HFFc6 (cell line): Measurements from ENCODE around the gene ZNF582. TPM values are rescaled to one million over a fixed set of nuclear protein-coding genes. Genes with fewer than 3 reads are reported as not detected.

Experiments
- DNase-seq: peaks from one replicate; pipeline ENCODE4 v3.0.0-alpha.2; 2018
- H3K27ac Mint-ChIP-seq: 2 replicates; pipeline ENCODE4 v1.8.0; 2020; ENCODE audit warnings: mild to moderate bottlenecking, mixed read lengths
- H3K27me3 Mint-ChIP-seq: 2 replicates; pipeline ENCODE4 v1.8.0; 2021; ENCODE audit warnings: mild to moderate bottlenecking, moderate library complexity, mixed read lengths; ENCODE audit not compliant: insufficient read depth
- H3K36me3 Mint-ChIP-seq: 2 replicates; pipeline ENCODE4 v1.8.0; 2021; ENCODE audit warnings: low read depth, mixed read lengths
- H3K4me1 Mint-ChIP-seq: 2 replicates; pipeline ENCODE4 v1.8.0; 2020; ENCODE audit warnings: low read depth, mixed read lengths
- H3K4me3 Mint-ChIP-seq: 2 replicates; pipeline ENCODE4 v1.8.0; 2020; ENCODE audit warnings: mild to moderate bottlenecking, moderate library complexity, mixed read lengths
- H3K9me3 Mint-ChIP-seq: 2 replicates; pipeline ENCODE4 v1.8.0; 2020; ENCODE audit warnings: mild to moderate bottlenecking, mixed read lengths
- CTCF ChIP-seq: fragments of 200-600 bp; sonication (generic); IDR thresholded peaks from 2 replicates; pipeline ENCODE4 v1.5.0; 2021; ENCODE audit warnings: antibody characterized with exemption, mild to moderate bottlenecking
- total RNA-seq, 6 experiments: library from RNA; stranded (reverse); fragmentation: NEBNext Ultra II Directional; extraction: Animal tissue kit (Norgen Biotek cat#: 25700); gene quantifications; 2 replicates in 1 of 6; 3 replicates in 5 of 6; pipeline ENCODE4 v1.2.3, GENCODE V29; 2021

Gene ZNF582
- total RNA-seq, 6 experiments from 2014 or later: 0.37 to 1.2 (median 0.81) TPM

GRCh38 chr19:56333506-56333905, 59.8 kb downstream of the ZNF582 start:
- Mint-ChIP-seq H3K4me1 (peaks cover 6% of the 10 kb centered on the region; the same call in 1 of the 2 replicates), H3K27me3 (peaks cover 2% of the 10 kb centered on the region; the same call in 1 of the 2 replicates), H3K36me3 (no peaks in the 10 kb centered on the region), H3K27ac (no peak overlapping the region), H3K9me3 (no peaks in the 10 kb centered on the region), H3K4me3 (no peak overlapping the region)
- peak; percentile 63 for DNase-seq
- peak; percentile 81 for TF ChIP-seq CTCF

Other genes with a start within 250 kb of the ZNF582 start
- gene GALP, start 217.5 kb downstream of the ZNF582 start, total RNA-seq: not detected
- under 1 TPM in 1 of 6 experiments, not detected in 5; 0.12 TPM for gene ZSCAN5B, start 195.8 kb downstream of the ZNF582 start, total RNA-seq
- gene ZSCAN5C, start 191.3 kb downstream of the ZNF582 start, total RNA-seq: not detected
- not detected for gene EDDM13, start 120.8 kb downstream of the ZNF582 start, total RNA-seq
- 1 to 10 TPM; 5.0 to 6.8 (median 5.8) TPM for gene ZSCAN5A, start 78.7 kb downstream of the ZNF582 start, total RNA-seq
- gene ZNF583, start 10.8 kb upstream of the ZNF582 start, total RNA-seq: 1 to 10 TPM; 3.5 to 5.3 (median 4.5) TPM
- 1 to 10 TPM in 2 of 6 experiments, under 1 TPM in 4; 0.13 to 2.2 (median 0.49) TPM for gene ZNF667, start 83.8 kb upstream of the ZNF582 start, total RNA-seq
- gene ZNF471, start 114.3 kb upstream of the ZNF582 start, total RNA-seq: 1 to 10 TPM; 2.0 to 2.8 (median 2.3) TPM
- 1 to 10 TPM; 3.8 to 5.8 (median 5.0) TPM for gene ZFP28, start 145.4 kb upstream of the ZNF582 start, total RNA-seq
- 1 to 10 TPM; 2.2 to 3.1 (median 2.6) TPM for gene ZNF470, start 173.9 kb upstream of the ZNF582 start, total RNA-seq
- gene ZNF71, start 201.8 kb upstream of the ZNF582 start, total RNA-seq: 1 to 10 TPM; 5.1 to 5.9 (median 5.6) TPM
- under 1 TPM in 2 of 6 experiments, not detected in 4; 0.21 TPM for gene SMIM17, start 249.6 kb upstream of the ZNF582 start, total RNA-seq